HepG2 (cell line): ENCODE measurements around the gene SLC34A3. TPM values are rescaled to one million over a fixed set of nuclear protein-coding genes. Genes with fewer than 3 reads are reported as not detected.
A peak's percentile ranks its signal among the peaks of the same experiment; 100 is the strongest.

Experiments
- AKAP8 ChIP-seq: sonication (generic); formaldehyde crosslinking; IDR thresholded peaks from 2 replicates; pipeline ENCODE4 v1.5.1; 2020; ENCODE audit warnings: mild to moderate bottlenecking, missing genetic modification reagents
- GABPB1 ChIP-seq: IDR thresholded peaks from 2 replicates; pipeline ENCODE4 v1.6.1; 2016; ENCODE audit warnings: mild to moderate bottlenecking, missing genetic modification reagents, moderate library complexity, missing compliant biosample characterization
- GPN1 ChIP-seq: sonication (generic); formaldehyde crosslinking; IDR thresholded peaks from 2 replicates; pipeline ENCODE4 v1.5.1; 2020; ENCODE audit warnings: missing genetic modification reagents, borderline replicate concordance
- HNRNPL ChIP-seq: fragments of 200-400 bp; formaldehyde crosslinking; IDR thresholded peaks from 2 replicates; pipeline ENCODE4 v1.6.1; 2017; ENCODE audit warnings: mild to moderate bottlenecking, low read depth, low read length
- JUND ChIP-seq: sonication (generic); formaldehyde crosslinking; IDR thresholded peaks from 2 replicates; pipeline ENCODE4 v1.8.0; 2022; ENCODE audit warnings: mild to moderate bottlenecking, missing genetic modification reagents
- KIAA2018 ChIP-seq: sonication (generic); formaldehyde crosslinking; IDR thresholded peaks from 2 replicates; pipeline ENCODE4 v1.5.0; 2020; ENCODE audit warnings: mild to moderate bottlenecking, missing genetic modification reagents, borderline replicate concordance
- MAFK ChIP-seq, 2 experiments: IDR thresholded peaks in 1 of 2; conservative IDR thresholded peaks in 1 of 2; 2 replicates each; pipeline ENCODE4 v1.6.1; 2011; ENCODE audit warnings: improper control_type of control experiment in 2 of 2, low read length in 2 of 2
- POLR2AphosphoS5 ChIP-seq: IDR thresholded peaks from 2 replicates; pipeline ENCODE4 v1.6.1; 2012; ENCODE audit warnings: low read depth, low read length
- SRSF9 ChIP-seq: fragments of 200-400 bp; formaldehyde crosslinking; IDR thresholded peaks from 2 replicates; pipeline ENCODE4 v1.6.1; 2018; ENCODE audit warnings: borderline replicate concordance, mild to moderate bottlenecking, low read depth, low read length; ENCODE audit not compliant: insufficient read depth, poor library complexity, severe bottlenecking
- ZFAT ChIP-seq: sonication (generic); formaldehyde crosslinking; conservative IDR thresholded peaks from 2 replicates; pipeline ENCODE4 v1.8.1; 2023; ENCODE audit warnings: missing genetic modification reagents, inconsistent platforms
- ZFP91 ChIP-seq: sonication (generic); formaldehyde crosslinking; IDR thresholded peaks from 2 replicates; pipeline ENCODE4 v1.9.0; 2022; ENCODE audit warnings: missing genetic modification reagents, mild to moderate bottlenecking, borderline replicate concordance
- ZNF263 ChIP-seq: sonication (generic); formaldehyde crosslinking; IDR thresholded peaks from 2 replicates; pipeline ENCODE4 v1.4.0; 2020; ENCODE audit warnings: missing genetic modification reagents
- ZNF33A ChIP-seq: sonication (generic); formaldehyde crosslinking; IDR thresholded peaks from 2 replicates; pipeline ENCODE4 v1.5.1; 2020; ENCODE audit warnings: missing genetic modification reagents, mild to moderate bottlenecking, moderate library complexity, borderline replicate concordance
- ZNF367 ChIP-seq: sonication (generic); formaldehyde crosslinking; IDR thresholded peaks from 2 replicates; pipeline ENCODE4 v1.4.0; 2020; ENCODE audit warnings: missing genetic modification reagents, borderline replicate concordance
- ZNF770 ChIP-seq: sonication (generic); formaldehyde crosslinking; IDR thresholded peaks from 2 replicates; pipeline ENCODE4 v1.5.0; 2020; ENCODE audit warnings: mild to moderate bottlenecking, missing genetic modification reagents
- polyA plus RNA-seq, 8 experiments: library from polyadenylated mRNA; depleted of rRNA in 3 of 8; stranded (reverse) in 7 of 8; unstranded in 1 of 8; fragments of >200 nt; fragmentation: Illumina TruSeq in 4 of 8; extraction: Trizol in 4 of 8; gene quantifications; 2 replicates each; pipeline versions ENCODE4 v1.2.1 to v1.2.3, GENCODE V29; 2011 to 2016; ENCODE audit warnings: low read depth in 4 of 8, missing spikeins in 1 of 8, mixed read lengths in 1 of 8; ENCODE audit not compliant: insufficient read depth in 1 of 8
- total RNA-seq, 5 experiments: library from RNA; depleted of rRNA; stranded (reverse); fragments of >200 nt; fragmentation: Illumina TruSeq; extraction: Trizol; gene quantifications; 2 replicates each; pipeline ENCODE4 v1.2.3, GENCODE V29; 2016; ENCODE audit warnings: low read depth in 1 of 5

SLC34A3 gene
- total and polyA plus RNA-seq, 2 of the 13 experiments (the other 11 are each of a cell fraction or from before 2014, with no cell fraction given), result 0.07 to 1.0 TPM

- TF ChIP-seq AKAP8 (peak; percentile 100), GPN1 (CRISPR knock-in tag) (no peak), JUND (peak; percentile 13; the same call in 1 of the 2 replicates), SRSF9 (no peak), ZNF33A (CRISPR knock-in tag) (peak; percentile 42; the same call in 1 of the 2 replicates), POLR2AphosphoS5 (peak; percentile 25; the same call in 1 of the 2 replicates), ZNF770 (peak; percentile 48), HNRNPL (peak; percentile 98), ZFP91 (CRISPR knock-in tag) (peak; percentile 46; the same call in 1 of the 2 replicates), GABPB1 (CRISPR knock-in tag) (peak; percentile 95), ZFAT (no peak), ZNF263 (CRISPR knock-in tag) (peak; percentile 43; the same call in 1 of the 2 replicates), MAFK (conservative IDR thresholded peaks at IDR 0.05 in 1 of 2, IDR thresholded peaks at IDR 0.05 in 1 of 2; ENCODE audit: low read length in 2 of 2) (peak in 1 of 2 experiments; percentile 21; a peak in 1 of 4 replicates), KIAA2018 (CRISPR knock-in tag) (no peak), ZNF367 (CRISPR knock-in tag) (0 out of 2 replicates have a peak, but pooled peaks have one; percentile 43)
Observed at GRCh38 chr9:137229903-137230704, 597 bp upstream of the SLC34A3 start (continued).
